GM23338 (cell line): ENCODE measurements around the gene ABCC10. TPM values are rescaled to one million over a fixed set of nuclear protein-coding genes. Genes with fewer than 3 reads are reported as not detected.

Source experiments
- ATAC-seq: fragments of 200-7000 bp; cut with Tn5 transposase; 3 replicates; pipeline ENCODE4 v1.9.1; 2020
- DNase-seq: peaks from one replicate; pipeline ENCODE4 v3.0.0-alpha.2; 2015; ENCODE audit warnings: low spot score
- H2AFZ ChIP-seq: fragments of 200-600 bp; sonication (generic); 2 replicates; pipeline ENCODE4 v1.8.0; 2016; ENCODE audit warnings: antibody characterized with exemption, mild to moderate bottlenecking, moderate library complexity
- H3F3A ChIP-seq: fragments of 200-600 bp; sonication (generic); replicated peaks from 2 replicates; pipeline ENCODE4 v1.8.0; 2017; ENCODE audit warnings: antibody characterized with exemption, mixed run types, low read depth
- H3K27ac ChIP-seq: fragments of 200-600 bp; sonication (generic); 2 replicates; pipeline ENCODE4 v1.6.1; 2016; ENCODE audit warnings: low read depth
- H3K27me3 ChIP-seq: fragments of 200-600 bp; sonication (generic); 2 replicates; pipeline ENCODE4 v1.8.0; 2016; ENCODE audit warnings: mild to moderate bottlenecking, mixed run types, moderate library complexity; ENCODE audit not compliant: insufficient read depth
- H3K36me3 ChIP-seq: fragments of 200-600 bp; sonication (generic); 2 replicates; pipeline ENCODE4 v1.8.0; 2016; ENCODE audit warnings: mild to moderate bottlenecking; ENCODE audit not compliant: insufficient read depth
- H3K4me1 ChIP-seq: fragments of 200-600 bp; sonication (generic); 2 replicates; pipeline ENCODE4 v1.8.0; 2016; ENCODE audit warnings: mild to moderate bottlenecking, moderate library complexity; ENCODE audit not compliant: insufficient read depth
- H3K4me2 ChIP-seq: fragments of 200-600 bp; sonication (generic); 2 replicates; pipeline ENCODE4 v1.7.1; 2017; ENCODE audit warnings: mixed run types
- H3K4me3 ChIP-seq: fragments of 200-600 bp; sonication (generic); 2 replicates; pipeline ENCODE4 v1.6.1; 2016; ENCODE audit warnings: mixed run types
- H3K79me2 ChIP-seq: fragments of 200-600 bp; sonication (generic); replicated peaks from 2 replicates; pipeline ENCODE4 v1.8.0; 2017; ENCODE audit warnings: mild to moderate bottlenecking; ENCODE audit not compliant: insufficient read depth
- H3K9me2 ChIP-seq: fragments of 200-600 bp; sonication (generic); 2 replicates; pipeline ENCODE4 v1.8.0; 2017; ENCODE audit not compliant: insufficient read depth
- H4K20me1 ChIP-seq: fragments of 200-600 bp; sonication (generic); replicated peaks from 2 replicates; pipeline ENCODE4 v1.8.0; 2017; ENCODE audit warnings: mild to moderate bottlenecking; ENCODE audit not compliant: insufficient read depth
- H3K27ac Mint-ChIP-seq: 2 replicates; pipeline ENCODE4 v1.8.0; 2020; ENCODE audit warnings: inconsistent platforms, mild to moderate bottlenecking, moderate library complexity, mixed read lengths
- H3K27me3 Mint-ChIP-seq: 3 replicates; pipeline ENCODE4 v1.8.0; 2022; ENCODE audit warnings: low read depth, mild to moderate bottlenecking, moderate library complexity, mixed read lengths, inconsistent platforms; ENCODE audit not compliant: insufficient read depth, poor library complexity
- H3K36me3 Mint-ChIP-seq: 3 replicates; pipeline ENCODE4 v1.8.0; 2021; ENCODE audit warnings: low read depth, mild to moderate bottlenecking, inconsistent platforms, moderate library complexity, mixed read lengths
- H3K4me1 Mint-ChIP-seq: 3 replicates; pipeline ENCODE4 v1.8.0; 2020; ENCODE audit warnings: mild to moderate bottlenecking, inconsistent platforms, mixed read lengths
- H3K4me3 Mint-ChIP-seq: 3 replicates; pipeline ENCODE4 v1.8.0; 2021; ENCODE audit warnings: moderate library complexity, mild to moderate bottlenecking, inconsistent platforms, mixed read lengths
- H3K9me3 Mint-ChIP-seq: 3 replicates; pipeline ENCODE4 v1.8.0; 2020; ENCODE audit warnings: moderate library complexity, mild to moderate bottlenecking, inconsistent platforms, mixed read lengths
- CREB1 ChIP-seq: fragments of 250-450 bp; sonication (Bioruptor Pico); IDR thresholded peaks from 2 replicates; pipeline ENCODE4 v1.5.0; 2020; ENCODE audit warnings: low read depth, mild to moderate bottlenecking, moderate library complexity
- CTCF ChIP-seq, 2 experiments: fragments of 200-600 bp in 1 of 2; sonication (generic) in 1 of 2; conservative IDR thresholded peaks; 2 replicates each; pipeline versions ENCODE4 v1.5.1 to v1.6.1; 2016 to 2017; ENCODE audit warnings: antibody characterized with exemption in 2 of 2, low read depth in 2 of 2, mild to moderate bottlenecking in 2 of 2, moderate library complexity in 1 of 2
- ETS1 ChIP-seq: IDR thresholded peaks from 2 replicates; pipeline ENCODE4 v1.6.1; 2016; ENCODE audit warnings: antibody characterized with exemption
- EZH2 ChIP-seq: fragments of 200-600 bp; sonication (generic); IDR thresholded peaks from one replicate; pipeline ENCODE4 v1.8.0; 2017; ENCODE audit warnings: antibody characterized with exemption, mild to moderate bottlenecking, low read depth; ENCODE audit not compliant: unreplicated experiment
- EZH2phosphoT487 ChIP-seq: fragments of 200-600 bp; sonication (generic); IDR thresholded peaks from one replicate; pipeline ENCODE4 v1.8.1; 2018; ENCODE audit warnings: antibody characterized with exemption; ENCODE audit not compliant: unreplicated experiment
- JUNB ChIP-seq: IDR thresholded peaks from one replicate; pipeline ENCODE4 v1.6.1; 2016; ENCODE audit warnings: antibody characterized with exemption; ENCODE audit not compliant: unreplicated experiment
- NANOG ChIP-seq: IDR thresholded peaks from 2 replicates; pipeline ENCODE4 v1.6.1; 2016; ENCODE audit warnings: antibody characterized with exemption, borderline replicate concordance
- POLR2AphosphoS5 ChIP-seq: IDR thresholded peaks from 2 replicates; pipeline ENCODE4 v1.6.1; 2016; ENCODE audit warnings: antibody characterized with exemption, low read depth
- REST ChIP-seq: IDR thresholded peaks from one replicate; pipeline ENCODE4 v1.6.1; 2018; ENCODE audit warnings: antibody characterized with exemption; ENCODE audit not compliant: unreplicated experiment
- STAT1 ChIP-seq: IDR thresholded peaks from one replicate; pipeline ENCODE4 v1.6.1; 2016; ENCODE audit warnings: antibody characterized with exemption; ENCODE audit not compliant: unreplicated experiment
- ZNF114 ChIP-seq: fragments of 250-450 bp; sonication (Bioruptor Pico); IDR thresholded peaks from 2 replicates; pipeline ENCODE4 v1.5.0; 2020; ENCODE audit warnings: mild to moderate bottlenecking, moderate library complexity
- ZNF331 ChIP-seq: fragments of 250-450 bp; sonication (Bioruptor Pico); IDR thresholded peaks from 2 replicates; pipeline ENCODE4 v1.5.0; 2020; ENCODE audit warnings: low read depth, mild to moderate bottlenecking, moderate library complexity
- ZNF462 ChIP-seq: fragments of 250-450 bp; sonication (Bioruptor Pico); IDR thresholded peaks from 2 replicates; pipeline ENCODE4 v1.5.0; 2020; ENCODE audit warnings: mild to moderate bottlenecking, moderate library complexity
- polyA plus RNA-seq: library from polyadenylated mRNA; unstranded; fragments of >200 nt; fragmentation: Nextera tagmentation; extraction: Ambion mirVana; gene quantifications from 2 replicates; pipeline ENCODE4 v1.2.1, GENCODE V29; 2016
- total RNA-seq: library from RNA; depleted of rRNA; stranded (reverse); fragments of >200 nt; shearing (Covaris generic); gene quantifications from 2 replicates; pipeline ENCODE4 v1.2.3, GENCODE V29; 2014

The ABCC10 gene
- total and polyA plus RNA-seq, 2 experiments from 2014 or later, result 16.9 to 17.5 TPM

GRCh38 chr6:43469947-43470346 lies 42.6 kb downstream of the ABCC10 start (continued):
- TF ChIP-seq ZNF114 (CRISPR knock-in tag), result no peak

- Histone ChIP-seq H3K9me2 (no peaks in the 10 kb centered on the region), H3F3A (no peaks in the 10 kb centered on the region), H4K20me1 (no peaks in the 10 kb centered on the region), H3K36me3 (no peaks in the 10 kb centered on the region), H3K79me2 (no peaks in the 10 kb centered on the region), H3K4me3 (no peak overlapping the region), H3K4me2 (no peak overlapping the region), H3K27ac (no peak overlapping the region), H2AFZ (no peak overlapping the region), H3K4me1 (0 out of 2 replicates have a peak, but pooled peaks cover under 1% of the 10 kb centered on the region), H3K27me3 (no peaks in the 10 kb centered on the region)
- TF ChIP-seq ZNF114 (CRISPR knock-in tag) (no peak), REST (no peak), STAT1 (no peak), ETS1 (no peak), ZNF462 (CRISPR knock-in tag) (no peak), EZH2 (no peak), POLR2AphosphoS5 (no peak), CREB1 (CRISPR knock-in tag) (no peak), EZH2phosphoT487 (no peak), JUNB (no peak), CTCF (conservative IDR thresholded peaks at IDR 0.05; ENCODE audit: low read depth in 2 of 2) (no peak), ZNF331 (no peak), NANOG (no peak)
- no peak overlapping the region for H3K27ac Mint-ChIP-seq
- H3K36me3 Mint-ChIP-seq, result no peaks in the 10 kb centered on the region
- peaks cover 5% of the 10 kb centered on the region for H3K4me1 Mint-ChIP-seq
- no peak overlapping the region for H3K4me3 Mint-ChIP-seq
- peaks cover 6% of the 10 kb centered on the region for H3K27me3 Mint-ChIP-seq
- no peak for ATAC-seq
- no peaks in the 10 kb centered on the region for H3K9me3 Mint-ChIP-seq
- DNase-seq, result no peak
Measured at GRCh38 chr6:43471399-43471798, 44.1 kb downstream of the ABCC10 start.
